Liver (tissue), 9 donors: ENCODE data around the gene PCMTD2. TPM values are rescaled to one million over a fixed set of nuclear protein-coding genes. Genes with fewer than 3 reads are reported as not detected.

Source experiments
- DNase-seq: peaks from one replicate; pipeline ENCODE4 v3.0.0-alpha.2; 2017; ENCODE audit warnings: low spot score
- H3K27ac ChIP-seq, 2 donors: one replicate each; pipeline ENCODE4 v1.7.0; 2013; ENCODE audit warnings: inconsistent platforms in 2 of 2, low read length in 2 of 2, control low read depth in 1 of 2, low read depth in 1 of 2, mild to moderate bottlenecking in 1 of 2
- H3K27me3 ChIP-seq, 4 donors: one replicate each; pipeline versions ENCODE4 v1.6.1 to v1.7.0; 2013; ENCODE audit warnings: low read length in 3 of 4, inconsistent platforms in 1 of 4, mild to moderate bottlenecking in 1 of 4, moderate library complexity in 1 of 4; ENCODE audit not compliant: control insufficient read depth in 4 of 4, insufficient read depth in 4 of 4
- H3K36me3 ChIP-seq, 4 donors: one replicate each; pipeline versions ENCODE4 v1.6.1 to v1.7.0; 2013; ENCODE audit warnings: low read length in 3 of 4, mild to moderate bottlenecking in 3 of 4, low read depth in 1 of 4, moderate library complexity in 1 of 4; ENCODE audit not compliant: control insufficient read depth in 4 of 4, insufficient read depth in 3 of 4
- H3K4me1 ChIP-seq, 4 donors: one replicate each; pipeline versions ENCODE4 v1.6.1 to v1.7.0; 2013; ENCODE audit warnings: low read length in 3 of 4, mild to moderate bottlenecking in 3 of 4, moderate library complexity in 1 of 4; ENCODE audit not compliant: control insufficient read depth in 4 of 4, insufficient read depth in 4 of 4
- H3K4me3 ChIP-seq, 3 donors: one replicate each; pipeline versions ENCODE4 v1.6.1 to v1.7.0; 2013; ENCODE audit warnings: low read length in 3 of 3, control low read depth in 1 of 3, low read depth in 1 of 3, mild to moderate bottlenecking in 1 of 3
- H3K9ac ChIP-seq, 2 donors: one replicate each; pipeline ENCODE4 v1.7.0; 2013; ENCODE audit warnings: low read length in 2 of 2, mild to moderate bottlenecking in 2 of 2, moderate library complexity in 2 of 2, control low read depth in 1 of 2, low read depth in 1 of 2
- H3K9me3 ChIP-seq, 4 donors: one replicate each; pipeline versions ENCODE4 v1.6.1 to v1.7.0; 2013; ENCODE audit warnings: low read length in 3 of 4; ENCODE audit not compliant: control insufficient read depth in 4 of 4
- EGR1 ChIP-seq, 2 donors: IDR thresholded peaks; 2 replicates each; pipeline ENCODE4 v1.6.1; 2016 to 2018; ENCODE audit warnings: antibody characterized with exemption in 2 of 2, low read depth in 2 of 2
- FOXA1 ChIP-seq: IDR thresholded peaks from 2 replicates; pipeline ENCODE4 v1.6.1; 2016; ENCODE audit warnings: antibody characterized with exemption
- FOXA2 ChIP-seq: IDR thresholded peaks from 2 replicates; pipeline ENCODE4 v1.6.1; 2016; ENCODE audit warnings: antibody characterized with exemption
- GABPA ChIP-seq, 2 donors: IDR thresholded peaks in 1 of 2; conservative IDR thresholded peaks in 1 of 2; 2 replicates each; pipeline ENCODE4 v1.6.1; 2016; ENCODE audit warnings: antibody characterized with exemption in 2 of 2, mild to moderate bottlenecking in 1 of 2, moderate library complexity in 1 of 2
- HNF4A ChIP-seq, 2 donors: conservative IDR thresholded peaks; 2 replicates each; pipeline ENCODE4 v1.6.1; 2016; ENCODE audit warnings: antibody characterized with exemption in 2 of 2, mild to moderate bottlenecking in 2 of 2
- HNF4G ChIP-seq: IDR thresholded peaks from 2 replicates; pipeline ENCODE4 v1.6.1; 2016; ENCODE audit warnings: antibody characterized with exemption
- JUND ChIP-seq, 2 donors: IDR thresholded peaks; 2 replicates each; pipeline ENCODE4 v1.6.1; 2016; ENCODE audit warnings: antibody characterized with exemption in 2 of 2
- NR2F2 ChIP-seq: IDR thresholded peaks from 2 replicates; pipeline ENCODE4 v1.6.1; 2016; ENCODE audit warnings: antibody characterized with exemption
- RAD21 ChIP-seq, 2 donors: IDR thresholded peaks; 2 replicates each; pipeline ENCODE4 v1.6.1; 2016; ENCODE audit warnings: antibody characterized with exemption in 2 of 2, mild to moderate bottlenecking in 2 of 2
- RXRA ChIP-seq, 2 donors: IDR thresholded peaks; 2 replicates each; pipeline ENCODE4 v1.6.1; 2017 to 2018; ENCODE audit warnings: antibody characterized with exemption in 2 of 2, mild to moderate bottlenecking in 1 of 2
- SP1 ChIP-seq: IDR thresholded peaks from 2 replicates; pipeline ENCODE4 v1.6.1; 2018; ENCODE audit warnings: antibody characterized with exemption, mild to moderate bottlenecking
- TAF1 ChIP-seq: conservative IDR thresholded peaks from 2 replicates; pipeline ENCODE4 v1.6.1; 2016; ENCODE audit warnings: antibody characterized with exemption, mild to moderate bottlenecking
- YY1 ChIP-seq: IDR thresholded peaks from 2 replicates; pipeline ENCODE4 v1.6.1; 2016; ENCODE audit warnings: antibody characterized with exemption, mild to moderate bottlenecking
- WGBS: extraction: QIAGEN DNeasy Blood & Tissue Kit; methylation state at CpG from one replicate; pipeline ENCODE4 v1.1.7; 2013; 5-methylcytosine and 5-hydroxymethylcytosine counted together
- polyA plus RNA-seq, 2 donors: library from polyadenylated mRNA; stranded (reverse) in 1 of 2; unstranded in 1 of 2; fragments of 200-250 nt in 1 of 2; fragments of >200 nt in 1 of 2; fragmentation: Nextera tagmentation in 1 of 2; extraction: Ambion mirVana in 1 of 2; gene quantifications; one replicate each; pipeline versions ENCODE4 v1.2.1 to v1.2.3, GENCODE V29; 2013 to 2015
- total RNA-seq, 2 donors: library from RNA; depleted of rRNA; stranded (reverse); fragments of >200 nt; gene quantifications; one replicate each; pipeline ENCODE4 v1.2.3, GENCODE V29; 2014
- TF ChIP-seq, protein P1 (sequence below): fragments of 150-350 bp; IDR thresholded peaks from 2 replicates; pipeline ENCODE4 v1.5.1; 2017; ENCODE audit warnings: improper control_type of control experiment, low read depth, low read length; ENCODE audit not compliant: missing input control
- TF ChIP-seq, protein P2 (sequence below): IDR thresholded peaks from 2 replicates; pipeline ENCODE4 v1.6.1; 2016; ENCODE audit warnings: antibody characterized with exemption
- TF ChIP-seq, protein P3 (sequence below): IDR thresholded peaks from 2 replicates; pipeline ENCODE4 v1.6.1; 2016; ENCODE audit warnings: antibody characterized with exemption
- TF ChIP-seq, protein P4 (sequence below): IDR thresholded peaks from 2 replicates; pipeline ENCODE4 v1.6.1; 2016; ENCODE audit warnings: antibody characterized with exemption, mild to moderate bottlenecking
- TF ChIP-seq, protein P5 (sequence below): IDR thresholded peaks from 2 replicates; pipeline ENCODE4 v1.6.1; 2016; ENCODE audit warnings: antibody characterized with exemption
- donor health status: healthy.
- donor health status: healthy.
- donor health status: healthy.
- donor health status: healthy.
- donor health status: healthy.

Gene PCMTD2
- total and polyA plus RNA-seq, 4 donors, result 12.7 to 74.4 (median 25.4) TPM

DNA sequence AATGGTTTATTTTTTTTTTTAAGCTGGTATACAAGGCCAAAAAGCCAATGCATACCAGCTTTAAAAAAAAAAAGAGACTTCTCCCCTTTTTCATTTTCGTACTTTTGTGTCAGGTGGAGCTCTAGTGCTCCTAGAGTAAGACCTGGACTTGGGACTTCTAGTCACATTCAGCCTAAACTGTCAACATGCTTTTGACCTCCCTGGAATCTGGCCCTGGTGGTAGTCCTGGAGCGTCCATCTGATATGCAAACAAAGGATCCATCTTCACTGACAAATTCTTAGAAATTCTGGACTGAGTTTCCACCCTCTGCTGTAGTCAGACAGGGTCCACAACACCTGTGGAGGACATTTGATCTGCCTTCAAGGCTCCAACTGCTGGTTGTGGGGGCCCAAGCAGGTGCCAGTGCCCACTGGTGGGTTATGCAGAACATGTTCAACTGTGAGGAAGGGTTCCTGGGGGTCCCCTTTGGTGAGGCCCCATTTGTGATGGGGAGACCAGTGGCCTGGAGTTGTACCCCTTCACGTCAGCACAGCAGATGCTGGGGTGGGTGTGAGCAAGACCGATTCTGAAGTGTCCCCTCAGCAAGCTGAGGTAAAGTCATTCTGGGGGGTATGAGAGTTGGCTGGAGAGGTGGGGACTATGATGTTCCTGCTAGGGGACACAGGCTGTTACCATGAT, 12.6 kb upstream of the PCMTD2 start:
- H3K4me3 ChIP-seq, result no peak overlapping the region
- peak overlapping the region; percentile 52 to 63 for H3K27ac ChIP-seq
- no peak for DNase-seq
- WGBS, result 58% methylated on average over 4 of the region's 4 CpGs
- peaks cover 3 to 30% (median 21%) of the 10 kb centered on the region in 4 donors for H3K4me1 ChIP-seq
- no peak overlapping the region for H3K9ac ChIP-seq
- H3K27me3 ChIP-seq, result no peaks in the 10 kb centered on the region
- H3K36me3 ChIP-seq, result no peaks in the 10 kb centered on the region
- no peaks in the 10 kb centered on the region for H3K9me3 ChIP-seq
- TF ChIP-seq, protein P1, sequence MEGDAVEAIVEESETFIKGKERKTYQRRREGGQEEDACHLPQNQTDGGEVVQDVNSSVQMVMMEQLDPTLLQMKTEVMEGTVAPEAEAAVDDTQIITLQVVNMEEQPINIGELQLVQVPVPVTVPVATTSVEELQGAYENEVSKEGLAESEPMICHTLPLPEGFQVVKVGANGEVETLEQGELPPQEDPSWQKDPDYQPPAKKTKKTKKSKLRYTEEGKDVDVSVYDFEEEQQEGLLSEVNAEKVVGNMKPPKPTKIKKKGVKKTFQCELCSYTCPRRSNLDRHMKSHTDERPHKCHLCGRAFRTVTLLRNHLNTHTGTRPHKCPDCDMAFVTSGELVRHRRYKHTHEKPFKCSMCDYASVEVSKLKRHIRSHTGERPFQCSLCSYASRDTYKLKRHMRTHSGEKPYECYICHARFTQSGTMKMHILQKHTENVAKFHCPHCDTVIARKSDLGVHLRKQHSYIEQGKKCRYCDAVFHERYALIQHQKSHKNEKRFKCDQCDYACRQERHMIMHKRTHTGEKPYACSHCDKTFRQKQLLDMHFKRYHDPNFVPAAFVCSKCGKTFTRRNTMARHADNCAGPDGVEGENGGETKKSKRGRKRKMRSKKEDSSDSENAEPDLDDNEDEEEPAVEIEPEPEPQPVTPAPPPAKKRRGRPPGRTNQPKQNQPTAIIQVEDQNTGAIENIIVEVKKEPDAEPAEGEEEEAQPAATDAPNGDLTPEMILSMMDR, result no peak
- TF ChIP-seq, protein P2, sequence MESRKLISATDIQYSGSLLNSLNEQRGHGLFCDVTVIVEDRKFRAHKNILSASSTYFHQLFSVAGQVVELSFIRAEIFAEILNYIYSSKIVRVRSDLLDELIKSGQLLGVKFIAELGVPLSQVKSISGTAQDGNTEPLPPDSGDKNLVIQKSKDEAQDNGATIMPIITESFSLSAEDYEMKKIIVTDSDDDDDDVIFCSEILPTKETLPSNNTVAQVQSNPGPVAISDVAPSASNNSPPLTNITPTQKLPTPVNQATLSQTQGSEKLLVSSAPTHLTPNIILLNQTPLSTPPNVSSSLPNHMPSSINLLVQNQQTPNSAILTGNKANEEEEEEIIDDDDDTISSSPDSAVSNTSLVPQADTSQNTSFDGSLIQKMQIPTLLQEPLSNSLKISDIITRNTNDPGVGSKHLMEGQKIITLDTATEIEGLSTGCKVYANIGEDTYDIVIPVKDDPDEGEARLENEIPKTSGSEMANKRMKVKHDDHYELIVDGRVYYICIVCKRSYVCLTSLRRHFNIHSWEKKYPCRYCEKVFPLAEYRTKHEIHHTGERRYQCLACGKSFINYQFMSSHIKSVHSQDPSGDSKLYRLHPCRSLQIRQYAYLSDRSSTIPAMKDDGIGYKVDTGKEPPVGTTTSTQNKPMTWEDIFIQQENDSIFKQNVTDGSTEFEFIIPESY, result no peak
- TF ChIP-seq JUND (IDR thresholded peaks at IDR 0.05), result peak in 1 of 2 donors; percentile 69
- TF ChIP-seq, protein P3, sequence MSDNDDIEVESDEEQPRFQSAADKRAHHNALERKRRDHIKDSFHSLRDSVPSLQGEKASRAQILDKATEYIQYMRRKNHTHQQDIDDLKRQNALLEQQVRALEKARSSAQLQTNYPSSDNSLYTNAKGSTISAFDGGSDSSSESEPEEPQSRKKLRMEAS, result no peak
- peak; percentile 93 for TF ChIP-seq FOXA2
- peak; percentile 95 for TF ChIP-seq NR2F2
- no peak for TF ChIP-seq TAF1
- peak; percentile 93 for TF ChIP-seq FOXA1
- TF ChIP-seq YY1, result peak; percentile 86
- TF ChIP-seq EGR1 (IDR thresholded peaks at IDR 0.05; ENCODE audit: low read depth in 2 of 2), result no peak
- TF ChIP-seq RAD21 (IDR thresholded peaks at IDR 0.05), result peak; percentile 58 to 62
- peak; percentile 99 for TF ChIP-seq HNF4A (conservative IDR thresholded peaks at IDR 0.05)
- TF ChIP-seq, protein P4, sequence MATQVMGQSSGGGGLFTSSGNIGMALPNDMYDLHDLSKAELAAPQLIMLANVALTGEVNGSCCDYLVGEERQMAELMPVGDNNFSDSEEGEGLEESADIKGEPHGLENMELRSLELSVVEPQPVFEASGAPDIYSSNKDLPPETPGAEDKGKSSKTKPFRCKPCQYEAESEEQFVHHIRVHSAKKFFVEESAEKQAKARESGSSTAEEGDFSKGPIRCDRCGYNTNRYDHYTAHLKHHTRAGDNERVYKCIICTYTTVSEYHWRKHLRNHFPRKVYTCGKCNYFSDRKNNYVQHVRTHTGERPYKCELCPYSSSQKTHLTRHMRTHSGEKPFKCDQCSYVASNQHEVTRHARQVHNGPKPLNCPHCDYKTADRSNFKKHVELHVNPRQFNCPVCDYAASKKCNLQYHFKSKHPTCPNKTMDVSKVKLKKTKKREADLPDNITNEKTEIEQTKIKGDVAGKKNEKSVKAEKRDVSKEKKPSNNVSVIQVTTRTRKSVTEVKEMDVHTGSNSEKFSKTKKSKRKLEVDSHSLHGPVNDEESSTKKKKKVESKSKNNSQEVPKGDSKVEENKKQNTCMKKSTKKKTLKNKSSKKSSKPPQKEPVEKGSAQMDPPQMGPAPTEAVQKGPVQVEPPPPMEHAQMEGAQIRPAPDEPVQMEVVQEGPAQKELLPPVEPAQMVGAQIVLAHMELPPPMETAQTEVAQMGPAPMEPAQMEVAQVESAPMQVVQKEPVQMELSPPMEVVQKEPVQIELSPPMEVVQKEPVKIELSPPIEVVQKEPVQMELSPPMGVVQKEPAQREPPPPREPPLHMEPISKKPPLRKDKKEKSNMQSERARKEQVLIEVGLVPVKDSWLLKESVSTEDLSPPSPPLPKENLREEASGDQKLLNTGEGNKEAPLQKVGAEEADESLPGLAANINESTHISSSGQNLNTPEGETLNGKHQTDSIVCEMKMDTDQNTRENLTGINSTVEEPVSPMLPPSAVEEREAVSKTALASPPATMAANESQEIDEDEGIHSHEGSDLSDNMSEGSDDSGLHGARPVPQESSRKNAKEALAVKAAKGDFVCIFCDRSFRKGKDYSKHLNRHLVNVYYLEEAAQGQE, result peak; percentile 82
- peak; percentile 83 to 92 for TF ChIP-seq RXRA (IDR thresholded peaks at IDR 0.05)
- peak; percentile 93 for TF ChIP-seq SP1
- TF ChIP-seq HNF4G, result peak; percentile 94
- TF ChIP-seq GABPA (IDR thresholded peaks at IDR 0.05 in 1 of 2, conservative IDR thresholded peaks at IDR 0.05 in 1 of 2), result no peak
- TF ChIP-seq, protein P5, sequence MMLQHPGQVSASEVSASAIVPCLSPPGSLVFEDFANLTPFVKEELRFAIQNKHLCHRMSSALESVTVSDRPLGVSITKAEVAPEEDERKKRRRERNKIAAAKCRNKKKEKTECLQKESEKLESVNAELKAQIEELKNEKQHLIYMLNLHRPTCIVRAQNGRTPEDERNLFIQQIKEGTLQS, result no peak
